Measurements from ENCODE around the gene SMYD3.

SMYD3 gene

GRCh38 chr1:246147524-246148461 is 359.3 kb downstream of the SMYD3 start:
- Histone ChIP-seq H3K9me3 (ENCODE audit: control insufficient read depth in 2 of 2, low read length in 2 of 2) (no peaks in the 10 kb centered on the region), H3K4me1 (ENCODE audit: control insufficient read depth in 2 of 2, insufficient read depth in 2 of 2, low read length in 2 of 2) (peaks cover 0 to 2% of the 10 kb centered on the region in 2 donors), H3K27me3 (ENCODE audit: control insufficient read depth in 2 of 2, insufficient read depth in 2 of 2, low read length in 2 of 2) (no peaks in the 10 kb centered on the region), H3K4me3 (ENCODE audit: low read length in 2 of 2) (no peak overlapping the region), H3K27ac (ENCODE audit: low read depth in 2 of 2, low read length in 2 of 2) (no peak overlapping the region), H3K36me3 (ENCODE audit: control insufficient read depth in 2 of 2, insufficient read depth in 2 of 2, low read length in 2 of 2) (no peaks in the 10 kb centered on the region), H3K9ac (ENCODE audit: low read depth in 1 of 2, low read length in 2 of 2) (no peak overlapping the region)

GRCh38 chr1:246146804-246147523 is 360.1 kb downstream of the SMYD3 start:
- no peaks in the 10 kb centered on the region for H3K9me3 ChIP-seq (ENCODE audit: control insufficient read depth in 2 of 2, low read length in 2 of 2)
- no peak overlapping the region for H3K4me3 ChIP-seq (ENCODE audit: low read length in 2 of 2)
- no peaks in the 10 kb centered on the region for H3K27me3 ChIP-seq (ENCODE audit: control insufficient read depth in 2 of 2, insufficient read depth in 2 of 2, low read length in 2 of 2)
- H3K4me1 ChIP-seq (ENCODE audit: control insufficient read depth in 2 of 2, insufficient read depth in 2 of 2, low read length in 2 of 2), result no peaks in the 10 kb centered on the region
- H3K27ac ChIP-seq (ENCODE audit: low read depth in 2 of 2, low read length in 2 of 2), result no peak overlapping the region
- no peaks in the 10 kb centered on the region for H3K36me3 ChIP-seq (ENCODE audit: control insufficient read depth in 2 of 2, insufficient read depth in 2 of 2, low read length in 2 of 2)
- no peak overlapping the region for H3K9ac ChIP-seq (ENCODE audit: low read depth in 1 of 2, low read length in 2 of 2)

- Histone ChIP-seq H3K9ac (ENCODE audit: low read depth in 1 of 2, low read length in 2 of 2) (no peak overlapping the region), H3K27me3 (ENCODE audit: control insufficient read depth in 2 of 2, insufficient read depth in 2 of 2, low read length in 2 of 2) (no peaks in the 10 kb centered on the region), H3K4me1 (ENCODE audit: control insufficient read depth in 2 of 2, insufficient read depth in 2 of 2, low read length in 2 of 2) (no peaks in the 10 kb centered on the region), H3K9me3 (ENCODE audit: control insufficient read depth in 2 of 2, low read length in 2 of 2) (no peaks in the 10 kb centered on the region), H3K4me3 (ENCODE audit: low read length in 2 of 2) (no peak overlapping the region), H3K36me3 (ENCODE audit: control insufficient read depth in 2 of 2, insufficient read depth in 2 of 2, low read length in 2 of 2) (no peaks in the 10 kb centered on the region), H3K27ac (ENCODE audit: low read depth in 2 of 2, low read length in 2 of 2) (no peak overlapping the region)
Measured at GRCh38 chr1:246145900-246146299, 361.2 kb downstream of the SMYD3 start.

DNA sequence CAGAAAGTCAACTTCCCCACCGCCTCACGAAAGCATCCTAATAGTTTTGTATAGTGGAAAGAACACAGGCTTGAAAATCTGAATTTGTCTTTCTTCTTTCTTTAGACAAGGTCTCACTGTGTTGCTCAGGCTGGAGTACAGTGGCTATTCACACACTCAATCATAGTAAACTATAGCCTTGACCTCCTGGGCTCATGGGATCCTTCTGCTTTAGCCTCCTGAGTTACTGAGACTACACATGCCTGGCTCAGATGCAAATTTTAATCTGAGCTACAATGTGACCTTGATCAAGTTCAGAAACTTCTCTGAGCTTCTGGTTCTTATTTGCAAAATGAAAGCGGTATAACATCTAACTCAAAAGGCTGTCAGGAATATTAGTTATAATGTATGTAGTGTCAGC is 362.1 kb downstream of the SMYD3 start:
- no peak overlapping the region for H3K9ac ChIP-seq (ENCODE audit: low read depth in 1 of 2, low read length in 2 of 2)
- no peaks in the 10 kb centered on the region for H3K36me3 ChIP-seq (ENCODE audit: control insufficient read depth in 2 of 2, insufficient read depth in 2 of 2, low read length in 2 of 2)
- H3K27ac ChIP-seq (ENCODE audit: low read depth in 2 of 2, low read length in 2 of 2), result no peak overlapping the region
- no peak overlapping the region for H3K4me3 ChIP-seq (ENCODE audit: low read length in 2 of 2)
- H3K9me3 ChIP-seq (ENCODE audit: control insufficient read depth in 2 of 2, low read length in 2 of 2), result no peaks in the 10 kb centered on the region
- H3K4me1 ChIP-seq (ENCODE audit: control insufficient read depth in 2 of 2, insufficient read depth in 2 of 2, low read length in 2 of 2), result no peaks in the 10 kb centered on the region
- H3K27me3 ChIP-seq (ENCODE audit: control insufficient read depth in 2 of 2, insufficient read depth in 2 of 2, low read length in 2 of 2), result no peaks in the 10 kb centered on the region

DNA sequence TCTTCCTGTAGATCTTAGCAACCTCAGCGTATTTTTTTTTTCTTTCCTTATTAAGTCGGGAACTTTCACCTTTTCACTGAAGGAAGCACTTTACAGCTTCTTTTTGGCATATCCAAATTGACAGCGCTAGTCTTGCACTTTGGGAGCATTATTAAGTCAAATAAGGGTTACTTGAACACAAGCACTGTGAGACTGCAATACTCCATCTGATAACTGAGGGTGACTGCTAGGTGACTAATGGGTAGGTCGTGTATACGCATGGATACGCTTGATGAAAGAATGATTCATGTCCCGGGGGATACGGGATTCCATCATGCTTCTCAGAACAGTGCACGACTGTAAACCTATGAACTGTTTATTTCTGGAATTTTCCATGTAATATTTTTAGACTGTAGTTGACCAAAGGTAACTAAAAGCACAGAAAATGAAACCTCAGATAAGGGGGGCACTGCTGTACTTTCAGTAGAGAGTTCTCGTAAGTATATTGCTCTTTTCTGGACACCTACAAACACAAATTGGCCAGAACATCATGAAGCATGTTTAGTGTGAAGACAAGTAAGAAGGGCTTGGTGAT is 364.7 kb downstream of the SMYD3 start:
- H3K9me3 ChIP-seq (ENCODE audit: control insufficient read depth in 2 of 2, low read length in 2 of 2), result no peaks in the 10 kb centered on the region
- no peaks in the 10 kb centered on the region for H3K27me3 ChIP-seq (ENCODE audit: control insufficient read depth in 2 of 2, insufficient read depth in 2 of 2, low read length in 2 of 2)
- H3K4me1 ChIP-seq (ENCODE audit: control insufficient read depth in 2 of 2, insufficient read depth in 2 of 2, low read length in 2 of 2), result no peaks in the 10 kb centered on the region
- no peak overlapping the region for H3K27ac ChIP-seq (ENCODE audit: low read depth in 2 of 2, low read length in 2 of 2)
- H3K4me3 ChIP-seq (ENCODE audit: low read length in 2 of 2), result no peak overlapping the region
- no peaks in the 10 kb centered on the region for H3K36me3 ChIP-seq (ENCODE audit: control insufficient read depth in 2 of 2, insufficient read depth in 2 of 2, low read length in 2 of 2)
- no peak overlapping the region for H3K9ac ChIP-seq (ENCODE audit: low read depth in 1 of 2, low read length in 2 of 2)

GRCh38 chr1:246141306-246141705 is 365.8 kb downstream of the SMYD3 start:
- Histone ChIP-seq H3K4me3 (ENCODE audit: low read length in 2 of 2) (no peak overlapping the region), H3K27me3 (ENCODE audit: control insufficient read depth in 2 of 2, insufficient read depth in 2 of 2, low read length in 2 of 2) (no peaks in the 10 kb centered on the region), H3K36me3 (ENCODE audit: control insufficient read depth in 2 of 2, insufficient read depth in 2 of 2, low read length in 2 of 2) (no peaks in the 10 kb centered on the region), H3K9me3 (ENCODE audit: control insufficient read depth in 2 of 2, low read length in 2 of 2) (no peaks in the 10 kb centered on the region), H3K27ac (ENCODE audit: low read depth in 2 of 2, low read length in 2 of 2) (no peak overlapping the region), H3K4me1 (ENCODE audit: control insufficient read depth in 2 of 2, insufficient read depth in 2 of 2, low read length in 2 of 2) (no peaks in the 10 kb centered on the region), H3K9ac (ENCODE audit: low read depth in 1 of 2, low read length in 2 of 2) (no peak overlapping the region)

- no peaks in the 10 kb centered on the region for H3K36me3 ChIP-seq (ENCODE audit: control insufficient read depth in 2 of 2, insufficient read depth in 2 of 2, low read length in 2 of 2)
- no peaks in the 10 kb centered on the region for H3K27me3 ChIP-seq (ENCODE audit: control insufficient read depth in 2 of 2, insufficient read depth in 2 of 2, low read length in 2 of 2)
- no peak overlapping the region for H3K27ac ChIP-seq (ENCODE audit: low read depth in 2 of 2, low read length in 2 of 2)
- H3K9me3 ChIP-seq (ENCODE audit: control insufficient read depth in 2 of 2, low read length in 2 of 2), result no peaks in the 10 kb centered on the region
- no peaks in the 10 kb centered on the region for H3K4me1 ChIP-seq (ENCODE audit: control insufficient read depth in 2 of 2, insufficient read depth in 2 of 2, low read length in 2 of 2)
- H3K9ac ChIP-seq (ENCODE audit: low read depth in 1 of 2, low read length in 2 of 2), result no peak overlapping the region
- no peak overlapping the region for H3K4me3 ChIP-seq (ENCODE audit: low read length in 2 of 2)
Measured at GRCh38 chr1:246139745-246140182, 367.3 kb downstream of the SMYD3 start.

DNA sequence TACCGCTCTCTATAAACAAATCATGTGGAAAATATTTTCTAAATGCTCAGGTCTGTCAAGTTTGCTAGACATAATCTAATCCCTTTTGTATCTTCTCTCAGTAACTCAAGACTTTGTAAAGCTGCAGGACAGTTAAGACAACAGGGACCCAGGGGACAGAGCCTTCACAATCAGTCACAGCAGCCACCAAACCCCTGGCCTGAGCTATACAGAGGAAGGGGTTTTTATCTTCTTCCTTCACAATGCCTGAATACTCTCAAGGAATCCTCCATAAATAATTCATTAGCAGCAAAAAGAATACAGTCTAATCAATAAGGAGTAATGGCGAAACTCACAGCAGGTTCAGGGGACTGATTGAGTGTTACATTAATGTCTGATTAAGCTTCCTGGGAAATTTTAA is 368.3 kb downstream of the SMYD3 start:
- no peak overlapping the region for H3K4me3 ChIP-seq (ENCODE audit: low read length in 2 of 2)
- H3K36me3 ChIP-seq (ENCODE audit: control insufficient read depth in 2 of 2, insufficient read depth in 2 of 2, low read length in 2 of 2), result no peaks in the 10 kb centered on the region
- no peaks in the 10 kb centered on the region for H3K9me3 ChIP-seq (ENCODE audit: control insufficient read depth in 2 of 2, low read length in 2 of 2)
- H3K4me1 ChIP-seq (ENCODE audit: control insufficient read depth in 2 of 2, insufficient read depth in 2 of 2, low read length in 2 of 2), result no peaks in the 10 kb centered on the region
- H3K9ac ChIP-seq (ENCODE audit: low read depth in 1 of 2, low read length in 2 of 2), result no peak overlapping the region
- H3K27ac ChIP-seq (ENCODE audit: low read depth in 2 of 2, low read length in 2 of 2), result no peak overlapping the region
- no peaks in the 10 kb centered on the region for H3K27me3 ChIP-seq (ENCODE audit: control insufficient read depth in 2 of 2, insufficient read depth in 2 of 2, low read length in 2 of 2)

- Histone ChIP-seq H3K9me3 (ENCODE audit: control insufficient read depth in 2 of 2, low read length in 2 of 2) (no peaks in the 10 kb centered on the region), H3K4me1 (ENCODE audit: control insufficient read depth in 2 of 2, insufficient read depth in 2 of 2, low read length in 2 of 2) (no peaks in the 10 kb centered on the region), H3K27me3 (ENCODE audit: control insufficient read depth in 2 of 2, insufficient read depth in 2 of 2, low read length in 2 of 2) (no peaks in the 10 kb centered on the region), H3K4me3 (ENCODE audit: low read length in 2 of 2) (no peak overlapping the region), H3K9ac (ENCODE audit: low read depth in 1 of 2, low read length in 2 of 2) (no peak overlapping the region), H3K27ac (ENCODE audit: low read depth in 2 of 2, low read length in 2 of 2) (no peak overlapping the region), H3K36me3 (ENCODE audit: control insufficient read depth in 2 of 2, insufficient read depth in 2 of 2, low read length in 2 of 2) (no peaks in the 10 kb centered on the region)
Measured at GRCh38 chr1:246136477-246136876, 370.6 kb downstream of the SMYD3 start.

DNA sequence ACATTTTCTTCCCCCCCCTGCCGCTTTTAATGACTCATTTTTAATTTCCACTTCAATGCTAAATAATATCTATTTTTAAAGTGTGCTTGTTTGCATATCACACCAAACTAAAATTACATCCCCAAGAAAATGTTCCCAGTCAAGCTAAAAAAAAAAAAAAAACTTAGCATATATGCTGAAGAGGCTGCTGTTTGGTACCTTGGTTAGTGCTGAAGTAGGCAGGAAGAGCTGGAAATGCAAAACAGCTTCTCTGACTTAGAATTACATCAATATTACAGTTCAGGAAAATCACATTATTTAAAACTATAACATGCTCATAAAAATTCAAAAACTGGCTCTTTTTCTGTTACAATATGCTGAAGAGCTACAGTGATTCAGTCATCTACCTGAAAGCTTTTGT is 372.3 kb downstream of the SMYD3 start:
- Histone ChIP-seq H3K9me3 (ENCODE audit: control insufficient read depth in 2 of 2, low read length in 2 of 2) (no peaks in the 10 kb centered on the region), H3K4me3 (ENCODE audit: low read length in 2 of 2) (no peak overlapping the region)

More for the DNA sequence above, 372.3 kb downstream of the SMYD3 start:
- H3K4me1 ChIP-seq (ENCODE audit: control insufficient read depth in 2 of 2, insufficient read depth in 2 of 2, low read length in 2 of 2), result no peaks in the 10 kb centered on the region
- no peak overlapping the region for H3K9ac ChIP-seq (ENCODE audit: low read depth in 1 of 2, low read length in 2 of 2)
- H3K27me3 ChIP-seq (ENCODE audit: control insufficient read depth in 2 of 2, insufficient read depth in 2 of 2, low read length in 2 of 2), result no peaks in the 10 kb centered on the region
- H3K36me3 ChIP-seq (ENCODE audit: control insufficient read depth in 2 of 2, insufficient read depth in 2 of 2, low read length in 2 of 2), result no peaks in the 10 kb centered on the region
- H3K27ac ChIP-seq (ENCODE audit: low read depth in 2 of 2, low read length in 2 of 2), result no peak overlapping the region

Measured in mucosa of rectum (tissue), 2 donors.